ENCODE data around the gene ACTL8.
A peak's percentile ranks its signal among the peaks of the same experiment; 100 is the strongest.

The ACTL8 gene

DNA sequence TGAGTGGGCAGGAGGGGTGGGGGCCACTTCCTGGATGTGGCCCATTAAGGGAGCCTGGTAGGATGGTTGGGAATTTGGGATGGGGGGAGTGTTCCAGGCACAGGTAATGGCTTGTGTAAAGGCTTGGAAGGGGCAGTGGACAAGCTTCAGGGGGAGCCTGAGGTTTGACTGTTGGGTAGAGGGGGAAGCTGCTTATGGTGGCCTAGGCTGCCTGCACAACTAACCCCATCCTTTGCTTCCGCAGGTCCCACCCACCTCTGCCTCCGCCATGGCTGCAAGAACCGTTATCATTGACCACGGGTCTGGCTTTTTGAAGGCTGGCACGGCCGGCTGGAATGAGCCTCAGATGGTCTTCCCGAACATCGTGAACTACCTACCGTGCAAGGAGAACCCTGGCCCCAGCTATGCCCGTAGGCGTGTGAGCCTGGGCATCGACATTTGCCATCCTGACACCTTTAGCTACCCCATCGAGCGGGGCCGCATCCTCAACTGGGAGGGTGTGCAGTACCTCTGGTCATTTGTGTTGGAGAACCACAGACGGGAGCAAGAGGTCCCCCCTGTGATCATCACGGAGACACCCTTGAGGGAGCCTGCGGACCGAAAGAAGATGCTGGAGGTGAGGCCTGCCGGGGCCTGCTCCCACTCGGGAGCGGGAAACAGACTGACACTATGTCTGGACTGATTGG is 67.8 kb downstream of the ACTL8 start:
- TF ChIP-seq CTCF (IDR thresholded peaks at IDR 0.05; ENCODE audit: insufficient read depth, low read length) (no peak), GABPA (IDR thresholded peaks at IDR 0.05; ENCODE audit: low read depth) (no peak)
- no peak for DNase-seq (ENCODE audit: low read depth in 1 of 2, low spot score in 1 of 2)
- H3K27me3 ChIP-seq (ENCODE audit: insufficient read depth, poor library complexity, severe bottlenecking) = no peaks in the 10 kb centered on the region
- H3K27ac ChIP-seq (replicated peaks) = no peak overlapping the region
- no peak overlapping the region for H3K4me3 ChIP-seq (replicated peaks; ENCODE audit: insufficient read depth, low read length)

- no peak overlapping the region for H3K4me3 ChIP-seq (replicated peaks; ENCODE audit: insufficient read depth, low read length)
- no peak for DNase-seq (ENCODE audit: low read depth in 1 of 2, low spot score in 1 of 2)
- no peak overlapping the region for H3K27ac ChIP-seq (replicated peaks)
- no peaks in the 10 kb centered on the region for H3K27me3 ChIP-seq (ENCODE audit: insufficient read depth, poor library complexity, severe bottlenecking)
- TF ChIP-seq SPI1 (IDR thresholded peaks at IDR 0.05; ENCODE audit: borderline replicate concordance, low read depth) (no peak), CTCF (IDR thresholded peaks at IDR 0.05; ENCODE audit: insufficient read depth, low read length) (no peak), GABPA (IDR thresholded peaks at IDR 0.05; ENCODE audit: low read depth) (no peak), REST (IDR thresholded peaks at IDR 0.05; ENCODE audit: insufficient replicate concordance, low read depth) (no peak), POLR2AphosphoS5 (IDR thresholded peaks at IDR 0.05; ENCODE audit: low read depth) (no peak)
These were observed 70.4 kb downstream of the ACTL8 start for GRCh38 chr1:17825273-17826164.

- Histone ChIP-seq H3K27ac (replicated peaks) (no peak overlapping the region), H3K4me3 (replicated peaks; ENCODE audit: insufficient read depth, low read length) (no peak overlapping the region), H3K27me3 (ENCODE audit: insufficient read depth, poor library complexity, severe bottlenecking) (no peaks in the 10 kb centered on the region)
- peak in 1 of 2 experiments; percentile 6 for DNase-seq (ENCODE audit: low read depth in 1 of 2, low spot score in 1 of 2)
- TF ChIP-seq REST (IDR thresholded peaks at IDR 0.05; ENCODE audit: insufficient replicate concordance, low read depth) (no peak), CTCF (IDR thresholded peaks at IDR 0.05; ENCODE audit: insufficient read depth, low read length) (no peak), POLR2AphosphoS5 (IDR thresholded peaks at IDR 0.05; ENCODE audit: low read depth) (no peak), GABPA (IDR thresholded peaks at IDR 0.05; ENCODE audit: low read depth) (no peak), SPI1 (IDR thresholded peaks at IDR 0.05; ENCODE audit: borderline replicate concordance, low read depth) (no peak)
These were observed 71.0 kb downstream of the ACTL8 start for GRCh38 chr1:17826165-17826488.
